ENCODE data around the gene GSTCD.
"Not testable (repeated sequence)": the region's sequence is repeated elsewhere in the genome, so short reads cannot be mapped to it uniquely, and the experiment has no call there.

GRCh38 chr4:105775760-105776415 is 67.3 kb downstream of the GSTCD start:
- TF ChIP-seq CTCF (IDR thresholded peaks at IDR 0.05); EZH2 (IDR thresholded peaks at IDR 0.05; ENCODE audit: borderline replicate concordance, insufficient read depth, low read depth, low read length, poor library complexity, severe bottlenecking): not testable (repeated sequence)

All from B cell (primary cell).